Cardiac fibroblast (primary cell): ENCODE results near the gene ZNF366.
A peak's percentile ranks its signal among the peaks of the same experiment; 100 is the strongest.

Source experiments
- DNase-seq, 2 donors: peaks; one replicate each; pipeline versions ENCODE4 v3.0.0 to v3.0.0-alpha.2; 2010; ENCODE audit warnings: low read depth in 2 of 2
- H3K4me3 ChIP-seq, 2 donors: replicated peaks in 1 of 2; 1 replicate in 1 of 2; 2 replicates in 1 of 2; pipeline ENCODE4 v1.5.1; 2011; ENCODE audit warnings: low read depth in 2 of 2, low read length in 2 of 2, mild to moderate bottlenecking in 2 of 2, moderate library complexity in 1 of 2
- CTCF ChIP-seq: IDR thresholded peaks from one replicate; pipeline ENCODE4 v1.5.1; 2011; ENCODE audit warnings: low read depth, mild to moderate bottlenecking, low read length, inconsistent platforms

ZNF366 gene

GRCh38 chr5:72477644-72478043, 29.6 kb downstream of the ZNF366 start:
- H3K4me3 ChIP-seq = no peak overlapping the region
- DNase-seq = no peak
- no peak for TF ChIP-seq CTCF

DNA sequence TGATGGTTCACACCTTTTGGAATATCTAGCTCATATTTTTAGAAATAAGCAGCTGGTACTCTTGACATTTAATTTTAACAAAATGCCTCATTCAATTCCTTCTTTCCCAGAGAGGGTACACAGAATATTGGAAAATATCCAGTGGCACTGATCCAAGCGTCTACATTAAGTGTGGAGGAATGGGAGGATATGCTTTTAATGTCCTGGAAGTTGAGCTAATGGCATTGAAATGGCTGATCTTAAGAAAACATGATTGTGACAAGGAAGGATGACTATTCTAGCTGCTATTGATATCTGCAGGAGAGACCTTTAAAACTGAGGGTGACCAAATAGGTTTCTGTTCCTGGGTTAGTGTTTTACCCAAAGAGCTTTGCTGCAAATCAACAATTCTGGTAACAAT, 30.0 kb downstream of the ZNF366 start:
- no peak for DNase-seq
- no peak for TF ChIP-seq CTCF
- no peak overlapping the region for H3K4me3 ChIP-seq

DNA sequence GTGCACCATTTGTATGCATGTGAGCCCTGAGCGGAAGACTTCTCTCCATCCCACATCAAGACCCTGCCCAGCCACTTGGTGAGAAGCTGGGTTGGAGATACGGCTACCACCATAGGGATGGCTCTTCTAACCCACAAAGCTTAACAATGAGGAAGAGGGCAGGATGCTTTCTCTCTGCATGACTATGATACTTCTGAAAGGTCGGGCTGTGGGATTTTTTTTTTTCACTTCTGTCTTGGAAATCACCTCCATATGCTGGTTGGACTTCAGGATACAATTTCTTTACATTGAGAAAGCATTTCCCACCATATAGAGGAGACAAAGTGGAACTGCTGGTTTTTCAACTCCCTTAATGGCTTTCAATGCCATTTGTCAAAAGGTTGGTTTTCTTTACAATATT, 30.5 kb downstream of the ZNF366 start:
- TF ChIP-seq CTCF = no peak
- H3K4me3 ChIP-seq = no peak overlapping the region
- DNase-seq = no peak

DNA sequence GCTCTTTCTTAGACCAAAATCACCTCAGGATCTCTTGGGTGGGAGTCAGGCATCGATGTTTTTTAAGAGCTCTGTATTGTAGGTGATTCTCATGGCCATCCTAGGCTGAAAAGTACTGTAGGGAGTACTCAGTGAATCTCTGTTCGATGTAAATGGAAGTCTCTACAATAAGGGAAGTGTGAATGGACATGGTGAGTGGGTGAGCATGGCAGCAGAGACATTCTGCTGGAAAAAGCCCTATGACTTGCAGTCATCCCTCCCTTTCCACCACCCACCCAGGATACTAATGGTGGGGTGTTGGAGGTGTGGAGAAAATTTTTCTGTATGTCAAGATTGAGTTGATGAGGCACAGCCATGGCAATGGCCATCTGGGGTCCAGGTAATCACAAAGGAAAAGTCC, 30.9 kb downstream of the ZNF366 start:
- TF ChIP-seq CTCF = no peak
- no peak overlapping the region for H3K4me3 ChIP-seq
- DNase-seq = no peak

- H3K4me3 ChIP-seq = no peak overlapping the region
- DNase-seq = peak in 1 of 2 donors; percentile 54
- no peak for TF ChIP-seq CTCF
These were observed 32.7 kb downstream of the ZNF366 start for GRCh38 chr5:72474516-72474915.

DNA sequence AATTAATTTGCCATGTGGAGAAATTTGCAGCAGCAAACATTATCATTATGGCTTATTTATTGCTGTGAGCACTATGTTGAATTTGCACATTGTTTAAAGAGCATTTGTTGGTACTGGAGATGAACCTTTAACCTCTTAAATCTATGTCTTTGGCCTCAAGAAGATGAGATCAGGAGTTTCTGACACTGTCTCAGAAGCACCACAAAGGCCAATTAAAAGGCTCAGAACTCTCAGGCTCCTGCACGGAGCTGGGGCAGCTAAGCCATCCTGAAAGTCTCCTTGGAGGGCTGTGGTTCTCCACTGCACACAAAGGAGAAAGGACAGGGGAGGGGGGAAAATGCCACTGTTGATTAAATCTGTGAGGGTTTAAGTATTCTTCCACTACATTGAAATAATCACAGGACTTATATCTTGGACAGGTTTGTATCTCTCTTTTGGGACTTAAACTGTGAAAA, 33.1 kb downstream of the ZNF366 start:
- no peak for TF ChIP-seq CTCF
- no peak overlapping the region for H3K4me3 ChIP-seq
- DNase-seq = no peak

DNA sequence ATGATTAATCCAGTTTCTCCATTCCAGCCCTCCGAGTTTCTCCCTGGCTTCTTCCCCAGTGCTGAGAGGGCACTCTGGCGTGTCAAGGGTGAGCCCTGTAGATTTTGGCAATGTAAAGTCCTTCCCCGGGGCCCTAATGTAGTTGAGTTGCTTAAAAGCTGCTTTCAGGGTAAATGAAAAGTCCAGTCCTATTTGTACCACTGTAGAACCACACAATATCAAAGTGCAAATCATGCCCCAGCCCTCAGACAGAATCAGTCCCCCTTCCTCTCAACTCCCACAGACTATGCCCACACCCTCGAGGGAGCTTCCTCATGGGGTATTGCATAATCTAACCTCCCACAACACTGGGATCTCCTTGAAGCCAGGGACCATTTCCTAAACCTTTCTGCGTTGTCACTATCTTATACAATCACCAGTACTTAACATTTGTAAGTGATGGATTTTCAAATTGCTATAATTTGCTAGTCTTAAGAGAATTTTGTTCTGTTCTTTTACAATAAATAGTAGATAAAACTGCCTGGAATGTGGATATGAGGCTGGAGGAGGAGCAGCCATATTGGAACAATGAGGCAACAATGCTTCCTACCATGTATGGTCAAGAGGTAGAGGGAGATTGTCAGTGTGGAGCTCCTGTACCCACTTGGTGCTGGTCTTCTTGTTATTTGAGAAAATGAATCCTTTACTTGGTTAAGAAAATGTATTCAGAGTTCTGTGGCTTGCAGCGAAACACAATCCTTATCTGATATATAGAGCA, 34.4 kb downstream of the ZNF366 start:
- H3K4me3 ChIP-seq = no peak overlapping the region
- TF ChIP-seq CTCF = no peak

More for the DNA sequence above, 34.4 kb downstream of the ZNF366 start:
- DNase-seq = peak; percentile 34 to 52
